HG02852 (cell line): ENCODE data around the gene C1orf198.

Experiments used
- ATAC-seq: cut with Tn5 transposase; IDR thresholded peaks from one replicate; pipeline ENCODE4 v1.9.1; 2021; ENCODE audit warnings: mild to moderate bottlenecking, moderate library complexity; ENCODE audit not compliant: unreplicated experiment

C1orf198 gene

GRCh38 chr1:230790026-230790425 is 78.3 kb downstream of the C1orf198 start:
- no peak for ATAC-seq

DNA sequence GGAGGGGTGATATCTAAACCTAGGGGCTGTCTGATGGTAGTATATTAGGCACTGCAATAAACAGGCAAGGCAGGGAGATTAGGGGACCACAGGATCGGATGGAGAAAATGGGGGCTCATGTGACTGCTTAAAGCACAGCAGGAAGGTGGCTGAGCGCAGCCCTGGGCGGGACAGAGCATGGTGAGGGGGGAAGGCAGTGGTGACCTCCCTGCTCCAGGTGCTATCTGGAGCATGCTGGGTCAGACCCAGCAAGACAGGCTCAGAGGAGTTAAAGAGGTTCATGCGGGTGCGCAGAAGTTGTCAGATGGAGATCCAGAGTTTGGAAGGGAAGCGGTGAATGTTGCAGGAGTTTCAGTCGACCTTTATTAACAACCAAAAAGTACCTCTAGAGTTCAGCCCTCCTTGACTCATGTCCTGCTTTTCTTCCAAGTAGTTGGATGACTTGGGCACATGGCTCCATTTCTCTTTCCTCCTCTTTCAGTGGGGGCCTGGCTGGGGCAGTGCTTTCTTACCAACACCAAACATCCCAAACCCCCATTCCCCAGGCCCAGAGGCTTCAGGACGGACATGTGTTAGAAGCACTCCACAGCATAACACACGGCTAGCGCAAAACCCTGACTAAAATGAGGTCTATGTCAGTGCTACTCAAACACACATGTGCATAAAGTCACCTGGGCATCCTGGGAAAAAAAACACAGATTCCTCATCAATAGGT is 79.6 kb downstream of the C1orf198 start:
- no peak for ATAC-seq

GRCh38 chr1:230787471-230787870 is 80.8 kb downstream of the C1orf198 start:
- no peak for ATAC-seq
